HEK293T (cell line): ENCODE data around the gene DUS2.
"Not testable (repeated sequence)": the region's sequence is repeated elsewhere in the genome, so short reads cannot be mapped to it uniquely, and the experiment has no call there.

Source experiments
- CTCF ChIA-PET: fragments of 350-600 bp; formaldehyde crosslinking; extraction: SDS; loops from one replicate; lab custom pipeline; 2021; ENCODE audit warnings: antibody characterized with exemption, inconsistent platforms; lab: Yijun Ruan, JAX
- POLR2A ChIA-PET: fragments of 350-600 bp; formaldehyde crosslinking; extraction: SDS; loops from one replicate; lab custom pipeline; 2020; ENCODE audit warnings: antibody characterized with exemption, inconsistent platforms; lab: Yijun Ruan, JAX
- DNase-seq: peaks from one replicate; pipeline ENCODE4 v3.0.0; 2012; ENCODE audit warnings: mixed read lengths; ENCODE audit errors: extremely low spot score
- ARNT ChIP-seq: fragments of 450-650 bp; IDR thresholded peaks from 2 replicates; pipeline ENCODE4 v1.6.1; 2017; ENCODE audit warnings: mild to moderate bottlenecking
- BHLHE40 ChIP-seq: fragments of 450-650 bp; IDR thresholded peaks from 2 replicates; pipeline ENCODE4 v1.6.1; 2016; ENCODE audit warnings: mild to moderate bottlenecking, moderate library complexity, borderline replicate concordance
- CTBP1 ChIP-seq: fragments of 450-650 bp; IDR thresholded peaks from 2 replicates; pipeline ENCODE4 v1.6.1; 2016; ENCODE audit warnings: borderline replicate concordance
- ELF4 ChIP-seq: fragments of 450-650 bp; IDR thresholded peaks from 2 replicates; pipeline ENCODE4 v1.6.1; 2017; ENCODE audit warnings: antibody characterized with exemption
- FOXA1 ChIP-seq: fragments of 450-650 bp; IDR thresholded peaks from 2 replicates; pipeline ENCODE4 v1.6.1; 2016; ENCODE audit warnings: mild to moderate bottlenecking
- FOXK2 ChIP-seq: fragments of 450-650 bp; IDR thresholded peaks from 2 replicates; pipeline ENCODE4 v1.6.1; 2016; ENCODE audit warnings: mild to moderate bottlenecking
- FOXM1 ChIP-seq: fragments of 450-650 bp; IDR thresholded peaks from 2 replicates; pipeline ENCODE4 v1.6.1; 2017; ENCODE audit warnings: mild to moderate bottlenecking, borderline replicate concordance
- HDGF ChIP-seq: fragments of 450-650 bp; IDR thresholded peaks from 2 replicates; pipeline ENCODE4 v1.6.1; 2017; ENCODE audit warnings: antibody characterized with exemption, borderline replicate concordance
- L3MBTL2 ChIP-seq: fragments of 450-650 bp; conservative IDR thresholded peaks from 2 replicates; pipeline ENCODE4 v1.6.1; 2016; ENCODE audit warnings: mild to moderate bottlenecking
- LEF1 ChIP-seq: fragments of 450-650 bp; IDR thresholded peaks from 2 replicates; pipeline ENCODE4 v1.6.1; 2017; ENCODE audit warnings: mild to moderate bottlenecking, borderline replicate concordance
- NFRKB ChIP-seq: fragments of 450-650 bp; IDR thresholded peaks from 2 replicates; pipeline ENCODE4 v1.6.1; 2016; ENCODE audit warnings: mild to moderate bottlenecking, moderate library complexity
- SP1 ChIP-seq: fragments of 450-650 bp; IDR thresholded peaks from 2 replicates; pipeline ENCODE4 v1.6.1; 2017
- SUZ12 ChIP-seq: fragments of 450-650 bp; IDR thresholded peaks from 2 replicates; pipeline ENCODE4 v1.6.1; 2016; ENCODE audit warnings: mild to moderate bottlenecking
- TARDBP ChIP-seq: fragments of 450-650 bp; IDR thresholded peaks from 2 replicates; pipeline ENCODE4 v1.6.1; 2016
- ZNF384 ChIP-seq: fragments of 450-650 bp; IDR thresholded peaks from 2 replicates; pipeline ENCODE4 v1.6.1; 2016
- TF ChIP-seq, protein P1 (sequence below): fragments of 450-650 bp; IDR thresholded peaks from 2 replicates; pipeline ENCODE4 v1.6.1; 2016

The DUS2 gene

DNA sequence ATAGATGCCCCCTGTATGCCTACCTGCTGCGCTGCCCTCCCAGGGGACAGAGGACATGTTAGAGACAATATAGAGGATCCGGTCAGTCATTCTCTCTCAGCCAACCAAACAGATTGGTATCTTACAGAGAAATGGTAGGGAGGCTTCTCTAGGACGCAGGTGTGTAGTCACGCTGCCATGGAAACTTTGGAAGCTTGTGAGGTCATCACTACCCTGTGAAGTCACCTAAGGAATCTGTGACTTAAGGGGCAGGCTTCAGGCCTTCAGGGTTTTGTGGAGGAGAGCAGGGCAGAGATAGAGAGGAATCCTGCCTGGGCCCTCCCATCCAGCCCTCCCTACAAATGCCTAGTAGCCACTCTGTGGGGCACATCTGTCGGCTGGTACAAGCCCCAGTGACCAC is 7.4 kb upstream of the DUS2 start, which contains the start of gene DPEP2NB:
DPEP2NB (minus strand) TSS at position 231 of the 400 bp plus-strand sequence; CDS start at position 90, 141 bp downstream.
- ChIA-PET POLR2A (no interaction called here), CTCF (no interaction called here)
- no peak for DNase-seq
- no peak for TF ChIP-seq L3MBTL2
- no peak for TF ChIP-seq FOXK2
- no peak for TF ChIP-seq TARDBP
- TF ChIP-seq SUZ12: no peak
- TF ChIP-seq FOXM1: no peak
- no peak for TF ChIP-seq NFRKB
- no peak for TF ChIP-seq BHLHE40
- TF ChIP-seq ELF4: no peak
- TF ChIP-seq HDGF: no peak
- TF ChIP-seq, protein P1, sequence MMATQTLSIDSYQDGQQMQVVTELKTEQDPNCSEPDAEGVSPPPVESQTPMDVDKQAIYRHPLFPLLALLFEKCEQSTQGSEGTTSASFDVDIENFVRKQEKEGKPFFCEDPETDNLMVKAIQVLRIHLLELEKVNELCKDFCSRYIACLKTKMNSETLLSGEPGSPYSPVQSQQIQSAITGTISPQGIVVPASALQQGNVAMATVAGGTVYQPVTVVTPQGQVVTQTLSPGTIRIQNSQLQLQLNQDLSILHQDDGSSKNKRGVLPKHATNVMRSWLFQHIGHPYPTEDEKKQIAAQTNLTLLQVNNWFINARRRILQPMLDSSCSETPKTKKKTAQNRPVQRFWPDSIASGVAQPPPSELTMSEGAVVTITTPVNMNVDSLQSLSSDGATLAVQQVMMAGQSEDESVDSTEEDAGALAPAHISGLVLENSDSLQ: no peak
- TF ChIP-seq LEF1: no peak
- TF ChIP-seq FOXA1: no peak
- TF ChIP-seq SP1: no peak
- TF ChIP-seq ZNF384: no peak
- TF ChIP-seq ARNT: no peak
- no peak for TF ChIP-seq CTBP1

DNA sequence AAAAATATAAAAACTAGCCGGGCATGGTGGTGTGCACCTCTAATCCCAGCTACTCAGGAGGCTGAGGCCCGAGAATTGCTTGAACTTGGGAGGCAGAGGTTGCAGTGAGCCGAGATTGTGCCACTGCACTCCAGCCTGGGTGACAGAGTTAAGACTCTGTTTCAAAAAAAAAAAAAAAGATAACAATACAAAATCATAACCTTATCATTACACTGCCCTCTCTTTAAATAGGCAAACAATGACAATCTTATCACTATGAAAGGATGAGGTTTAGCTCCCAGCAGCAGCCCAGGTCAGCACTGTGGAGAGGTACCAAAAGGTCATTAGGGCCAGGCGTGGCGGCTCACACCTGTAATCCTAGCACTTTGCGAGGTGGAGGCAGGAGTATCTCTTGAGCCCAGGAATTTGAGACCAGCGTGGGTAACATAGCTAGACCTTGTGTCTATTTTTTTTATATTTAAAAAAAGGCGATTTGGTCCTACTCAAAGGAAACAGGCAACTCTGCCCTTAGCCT is 3.9 kb upstream of the DUS2 start:
- TF ChIP-seq L3MBTL2: no peak
- ChIA-PET CTCF (no interaction called here), POLR2A (no interaction called here)
- DNase-seq: no peak

DNA sequence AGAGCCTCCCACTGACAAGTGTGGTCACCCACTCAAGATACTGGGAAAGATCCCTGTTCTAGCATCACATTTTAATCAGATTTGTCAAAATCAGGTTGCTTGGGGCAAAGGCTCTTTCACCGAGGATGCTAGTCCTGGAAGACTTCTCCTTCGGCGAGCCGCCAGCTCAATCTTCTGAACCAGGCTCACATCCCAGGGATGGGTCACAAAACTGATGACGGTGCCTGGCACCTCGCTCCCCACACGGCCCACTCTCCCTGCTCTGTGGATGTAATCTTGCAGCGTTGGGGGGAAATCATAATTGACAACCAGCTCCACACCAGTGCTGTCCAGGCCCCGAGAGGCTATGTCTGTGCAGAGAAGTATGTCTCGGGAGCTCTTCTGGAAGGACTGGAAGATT is 1.6 kb upstream of the DUS2 start:
- POLR2A ChIA-PET: interaction anchor here (0.7 to 2.4 kb wide), 5 partner anchors 16 to 1852 kb away, joined by 3 to 13 read pairs (median 3); partner anchors contain the start of gene NFATC3
- TF ChIP-seq, protein P1: no peak
- no peak for TF ChIP-seq NFRKB
- TF ChIP-seq ELF4: no peak
- no peak for TF ChIP-seq L3MBTL2
- no peak for TF ChIP-seq ARNT
- no peak for TF ChIP-seq FOXA1
- no peak for TF ChIP-seq SP1
- TF ChIP-seq CTBP1: no peak
- no peak for TF ChIP-seq TARDBP
- TF ChIP-seq FOXK2: no peak
- no peak for TF ChIP-seq LEF1
- TF ChIP-seq HDGF: no peak
- TF ChIP-seq ZNF384: no peak
- DNase-seq: no peak
- CTCF ChIA-PET: interaction anchor here (0.6 to 2.1 kb wide), 2 partner anchors 20 to 24 kb away, joined by 6 to 7 read pairs; no protein-coding TSS in a partner anchor

DNA sequence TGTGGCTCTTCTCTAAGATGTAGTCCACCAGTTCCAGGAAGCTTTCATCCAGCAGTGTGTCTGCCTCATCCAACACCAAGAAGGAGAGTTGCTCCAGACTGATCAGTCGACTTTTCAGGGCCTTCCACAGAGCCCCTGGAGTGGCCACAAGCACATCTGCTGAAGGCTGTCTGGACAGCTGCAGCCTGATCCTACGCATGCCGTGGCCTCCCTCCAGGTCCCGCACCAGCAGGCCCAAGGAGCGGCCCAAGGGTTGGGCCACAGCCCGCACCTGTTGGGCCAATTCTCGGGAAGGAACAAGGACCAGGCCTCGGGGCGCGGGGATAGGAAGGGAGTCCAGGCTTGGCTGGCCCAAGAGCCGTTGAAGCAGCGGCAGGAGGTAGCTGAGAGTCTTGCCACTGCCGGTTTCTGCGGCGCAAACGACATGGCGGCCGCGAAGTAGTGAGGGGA is 781 bp upstream of the DUS2 start:
- no peak for TF ChIP-seq TARDBP
- TF ChIP-seq SP1: no peak
- TF ChIP-seq ZNF384: no peak
- TF ChIP-seq CTBP1: no peak
- TF ChIP-seq ARNT: no peak
- TF ChIP-seq NFRKB: no peak
- no peak for TF ChIP-seq ELF4
- TF ChIP-seq LEF1: no peak
- no peak for TF ChIP-seq FOXK2
- TF ChIP-seq HDGF: no peak
- TF ChIP-seq L3MBTL2: no peak
- no peak for TF ChIP-seq FOXA1
- no peak for TF ChIP-seq FOXM1
- TF ChIP-seq, protein P1: no peak
- CTCF ChIA-PET: interaction anchor here (0.6 to 2.1 kb wide), 3 partner anchors 15 to 23 kb away, joined by 5 to 7 read pairs (median 6); no protein-coding TSS in a partner anchor
- DNase-seq: no peak
- POLR2A ChIA-PET: interaction anchor here (0.7 to 2.4 kb wide), 9 partner anchors 11 to 1851 kb away, joined by 3 to 15 read pairs (median 6); partner anchors contain the start of genes DPEP2 and SLC7A6

- no peak for DNase-seq
- ChIA-PET CTCF (interaction anchor here (1.8 kb wide), 1 partner anchor 12 kb away, joined by 4 read pairs; no protein-coding TSS in a partner anchor), POLR2A (no interaction called here)
- no peak for TF ChIP-seq L3MBTL2
- TF ChIP-seq CTBP1: no peak
- no peak for TF ChIP-seq FOXM1
- TF ChIP-seq ELF4: no peak
- no peak for TF ChIP-seq HDGF
- no peak for TF ChIP-seq TARDBP
- TF ChIP-seq LEF1: no peak
- TF ChIP-seq NFRKB: no peak
- no peak for TF ChIP-seq ZNF384
- no peak for TF ChIP-seq SUZ12
- no peak for TF ChIP-seq ARNT
- no peak for TF ChIP-seq SP1
- TF ChIP-seq, protein P1: no peak
- no peak for TF ChIP-seq FOXK2
- TF ChIP-seq BHLHE40: no peak
- TF ChIP-seq FOXA1: no peak
These were observed 5.9 kb downstream of the DUS2 start for GRCh38 chr16:68028996-68029395.

GRCh38 chr16:68030108-68030507 is 7.0 kb downstream of the DUS2 start:
- ChIA-PET CTCF (interaction anchor here (1.8 kb wide), 1 partner anchor 10 kb away, joined by 4 read pairs; no protein-coding TSS in a partner anchor), POLR2A (interaction anchor here (0.8 to 1.4 kb wide), 2 partner anchors 28 to 56 kb away, joined by 3 to 4 read pairs; no protein-coding TSS in a partner anchor)
- DNase-seq: not testable (repeated sequence)
